AG08395 (cell line): ENCODE measurements around the gene PRKAR1B.

Experiments
- DNase-seq: peaks from one replicate; pipeline ENCODE4 v3.0.0; 2012; ENCODE audit warnings: mixed read lengths, low spot score

The PRKAR1B gene

DNA sequence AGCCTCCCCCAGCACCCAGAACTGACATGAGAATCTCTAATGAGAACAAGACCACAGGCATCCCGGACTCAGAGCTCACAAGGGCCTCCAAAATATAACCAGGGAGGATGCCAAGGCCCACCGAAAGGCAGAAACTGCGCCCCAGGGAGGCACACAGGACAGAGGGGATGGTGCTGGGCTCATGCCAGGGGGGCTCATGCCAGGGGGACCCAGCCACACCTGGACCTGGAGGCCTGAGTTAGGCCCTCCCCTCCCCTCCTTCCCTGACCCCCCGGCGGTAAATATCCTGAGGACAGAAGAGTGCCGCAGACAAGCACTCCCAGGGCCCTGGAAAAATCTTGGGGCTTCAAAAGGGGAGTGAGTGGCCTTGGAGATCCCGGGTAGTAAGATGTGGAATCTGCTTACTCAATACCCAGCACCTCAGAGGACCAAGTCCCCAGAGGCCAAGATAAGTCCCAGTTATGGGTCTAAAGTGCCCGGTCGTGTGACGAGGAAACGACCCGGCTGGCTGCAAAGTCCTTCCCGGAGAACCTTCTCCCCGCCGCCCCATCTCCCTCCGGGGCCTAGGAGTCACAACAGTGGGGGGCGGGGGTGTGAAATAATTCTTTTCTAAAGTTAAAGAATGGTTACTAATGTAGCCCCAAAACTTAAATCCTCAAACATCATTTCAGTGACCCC, 219.3 kb downstream of the PRKAR1B start:
- DNase-seq: no peak

GRCh38 chr7:506921-507622, 220.0 kb downstream of the PRKAR1B start:
- DNase-seq: no peak

GRCh38 chr7:506391-506831, 220.7 kb downstream of the PRKAR1B start:
- DNase-seq: no peak

- DNase-seq: no peak
Measured at GRCh38 chr7:505171-505570, 221.9 kb downstream of the PRKAR1B start.

DNA sequence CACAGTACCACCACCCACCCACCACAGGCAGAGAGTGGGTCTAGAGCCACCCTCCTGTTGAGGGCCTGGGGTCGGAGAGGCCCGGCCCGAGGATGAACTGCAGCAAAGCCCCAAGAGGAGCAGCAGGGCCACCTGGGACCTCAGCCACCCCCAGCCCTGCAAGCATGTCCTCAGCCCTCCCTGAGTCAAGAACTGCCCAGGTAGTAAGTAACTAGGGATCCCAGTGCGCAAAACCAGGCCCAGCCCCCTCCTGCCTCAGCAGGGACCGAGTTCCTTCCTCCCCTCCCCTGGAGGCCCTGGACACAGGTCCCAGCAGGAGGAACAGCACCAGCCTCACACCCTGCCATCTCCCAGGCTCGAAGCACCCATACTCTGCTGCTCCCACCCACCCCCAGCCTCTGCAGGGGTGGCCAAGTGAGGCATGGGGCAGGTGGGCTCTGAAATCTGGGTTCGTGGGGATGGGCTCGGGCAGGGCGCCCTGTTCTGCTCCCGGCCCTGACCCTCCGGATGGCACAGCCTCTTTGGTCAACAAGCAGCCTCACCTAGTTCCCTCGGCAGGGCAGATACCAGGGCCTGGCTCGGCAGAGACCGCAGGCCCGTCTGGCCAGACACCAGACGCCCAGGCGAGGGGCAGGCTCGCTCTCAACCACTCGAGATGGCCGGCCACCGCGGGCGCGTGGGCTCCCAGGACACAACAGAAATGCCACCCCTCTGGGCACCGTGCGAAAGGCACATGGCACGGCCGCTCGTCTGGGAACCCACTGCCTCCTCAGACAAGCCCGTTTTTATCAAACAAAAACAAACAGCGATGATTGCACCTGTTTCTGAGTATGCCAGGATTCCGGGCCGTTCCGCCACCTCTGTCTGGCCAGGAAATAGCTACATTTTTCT, 222.6 kb downstream of the PRKAR1B start:
- DNase-seq: no peak

GRCh38 chr7:503575-504111, 223.4 kb downstream of the PRKAR1B start:
- no peak for DNase-seq

DNA sequence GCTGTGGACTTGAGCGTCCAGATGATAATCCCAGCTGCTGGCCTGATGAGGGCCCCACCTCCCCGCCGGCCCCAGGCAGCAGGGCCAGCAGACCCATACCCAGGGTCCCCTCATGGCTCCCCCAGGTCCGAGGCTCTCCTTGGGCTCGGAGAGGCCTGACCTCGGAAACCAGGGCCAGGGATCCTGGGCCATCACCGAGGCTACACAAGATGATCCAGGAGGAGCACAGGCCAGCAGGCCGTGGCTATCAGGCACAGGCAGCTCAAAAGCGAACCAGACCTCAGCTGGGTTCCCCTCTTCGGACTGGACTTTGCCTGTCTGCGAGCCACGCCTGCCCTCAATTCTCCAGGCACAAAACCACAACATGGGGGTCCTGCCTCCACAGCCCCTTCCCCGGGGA, 224.8 kb downstream of the PRKAR1B start:
- no peak for DNase-seq

- no peak for DNase-seq
Measured at GRCh38 chr7:501526-501925, 225.6 kb downstream of the PRKAR1B start.

GRCh38 chr7:500521-501420, 226.3 kb downstream of the PRKAR1B start:
- no peak for DNase-seq

GRCh38 chr7:499853-500485, 227.1 kb downstream of the PRKAR1B start:
- no peak for DNase-seq
